ENCODE measurements around the gene GGA1. TPM values are rescaled to one million over a fixed set of nuclear protein-coding genes. Genes with fewer than 3 reads are reported as not detected.

Gene GGA1
- total RNA-seq, 4 donors from 2014 or later: 28.7 to 50.7 (median 33.9) TPM

DNA sequence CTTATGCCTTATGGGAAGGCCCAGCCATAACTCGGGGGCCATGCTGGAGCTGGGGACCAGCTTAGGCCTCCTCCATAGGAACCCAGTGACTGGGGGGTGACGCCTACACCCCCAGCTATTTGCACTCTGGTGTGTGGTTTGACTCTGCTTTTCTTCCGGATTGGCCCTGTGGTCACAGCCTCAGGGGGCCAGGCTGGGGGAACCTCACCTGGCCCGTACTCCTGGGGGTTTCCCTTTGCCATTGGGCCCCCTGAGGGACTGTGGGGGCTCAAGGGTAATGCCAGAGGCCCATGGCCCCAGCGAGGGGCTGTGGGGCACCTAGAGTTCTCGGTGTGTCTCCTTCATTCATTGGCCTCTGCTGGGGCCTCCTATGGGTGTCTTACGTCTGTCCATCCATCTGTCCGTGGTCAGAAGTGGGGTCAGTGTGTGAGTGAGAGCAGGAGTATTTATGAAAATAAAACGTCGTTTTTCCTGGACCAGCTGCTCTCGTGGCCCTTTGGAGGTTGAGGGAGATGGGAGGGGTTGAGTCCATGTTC is 24.5 kb downstream of the GGA1 start:
- DNase-seq (ENCODE audit: low spot score) (no peak), ATAC-seq (ENCODE audit: low FRiP score) (no peak)
- TF ChIP-seq, protein P1, sequence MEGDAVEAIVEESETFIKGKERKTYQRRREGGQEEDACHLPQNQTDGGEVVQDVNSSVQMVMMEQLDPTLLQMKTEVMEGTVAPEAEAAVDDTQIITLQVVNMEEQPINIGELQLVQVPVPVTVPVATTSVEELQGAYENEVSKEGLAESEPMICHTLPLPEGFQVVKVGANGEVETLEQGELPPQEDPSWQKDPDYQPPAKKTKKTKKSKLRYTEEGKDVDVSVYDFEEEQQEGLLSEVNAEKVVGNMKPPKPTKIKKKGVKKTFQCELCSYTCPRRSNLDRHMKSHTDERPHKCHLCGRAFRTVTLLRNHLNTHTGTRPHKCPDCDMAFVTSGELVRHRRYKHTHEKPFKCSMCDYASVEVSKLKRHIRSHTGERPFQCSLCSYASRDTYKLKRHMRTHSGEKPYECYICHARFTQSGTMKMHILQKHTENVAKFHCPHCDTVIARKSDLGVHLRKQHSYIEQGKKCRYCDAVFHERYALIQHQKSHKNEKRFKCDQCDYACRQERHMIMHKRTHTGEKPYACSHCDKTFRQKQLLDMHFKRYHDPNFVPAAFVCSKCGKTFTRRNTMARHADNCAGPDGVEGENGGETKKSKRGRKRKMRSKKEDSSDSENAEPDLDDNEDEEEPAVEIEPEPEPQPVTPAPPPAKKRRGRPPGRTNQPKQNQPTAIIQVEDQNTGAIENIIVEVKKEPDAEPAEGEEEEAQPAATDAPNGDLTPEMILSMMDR (IDR thresholded peaks at IDR 0.05): no peak

DNA sequence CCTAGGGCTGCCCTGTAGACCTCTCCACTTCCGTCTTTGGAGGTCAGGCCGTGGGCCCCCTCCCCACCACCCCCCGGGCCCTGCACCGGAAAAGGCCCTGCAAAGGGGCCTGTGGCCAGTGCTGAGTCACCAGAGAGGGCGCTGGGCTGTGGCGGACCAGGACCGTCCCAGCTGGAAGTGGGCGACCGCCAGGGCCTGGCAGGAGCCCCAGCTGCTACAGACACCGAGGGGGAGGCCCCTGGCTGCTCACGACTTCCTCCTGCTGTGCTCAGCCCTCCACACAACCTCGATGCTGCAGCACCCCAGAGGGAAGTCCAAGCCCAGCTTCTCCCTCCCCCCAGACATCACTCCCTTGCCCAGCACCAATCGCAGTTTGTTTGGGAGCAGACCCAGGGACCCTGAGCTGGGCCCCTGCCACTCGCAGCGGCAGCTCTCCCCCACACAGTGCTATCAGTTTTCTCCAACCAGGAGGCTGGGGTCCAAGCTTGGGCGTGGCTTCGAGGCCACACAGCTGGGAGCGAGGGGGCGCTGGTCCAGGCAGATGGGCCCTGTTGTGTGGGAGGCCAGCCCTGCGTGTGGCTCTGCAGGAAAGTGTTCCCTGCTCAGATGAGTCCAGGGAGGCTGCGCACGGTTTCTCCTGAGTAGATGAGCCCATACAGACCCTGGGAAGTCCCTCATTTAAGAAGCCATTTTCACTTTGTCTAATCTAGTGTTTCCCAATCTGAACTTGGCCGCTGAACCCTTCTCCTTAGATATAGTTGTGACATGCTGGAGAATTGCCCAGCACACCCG is 25.2 kb downstream of the GGA1 start:
- peak; percentile 41 for ATAC-seq (ENCODE audit: low FRiP score)
- no peak for DNase-seq (ENCODE audit: low spot score)
- TF ChIP-seq, protein P1 (IDR thresholded peaks at IDR 0.05): no peak

DNA sequence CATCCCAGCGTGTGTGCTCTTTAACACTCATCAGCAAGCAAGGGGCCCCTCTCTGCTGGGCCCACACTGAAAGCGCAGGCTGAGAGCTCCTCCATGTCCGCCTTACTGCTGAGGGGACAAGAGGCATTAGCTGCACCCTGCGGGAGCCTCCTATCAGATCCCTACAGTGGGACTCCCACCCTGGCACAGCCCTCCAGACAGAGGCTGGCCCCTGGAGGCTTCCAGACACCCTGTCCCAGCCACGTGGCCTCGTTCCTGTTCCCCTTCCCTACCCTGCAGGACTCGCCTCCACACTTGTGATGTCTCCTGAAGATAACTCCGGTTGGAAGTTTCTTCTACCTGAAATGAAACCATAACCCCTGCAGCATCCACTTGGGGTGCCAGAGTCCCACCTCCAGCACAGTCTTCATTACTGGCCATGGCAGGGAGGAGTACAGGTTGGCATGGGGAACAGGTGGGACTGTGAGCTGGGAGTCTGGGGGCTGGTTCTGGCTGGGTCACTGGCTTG is 25.8 kb downstream of the GGA1 start:
- ATAC-seq (ENCODE audit: low FRiP score) (no peak), DNase-seq (ENCODE audit: low spot score) (no peak)
- TF ChIP-seq, protein P1 (IDR thresholded peaks at IDR 0.05): no peak

DNA sequence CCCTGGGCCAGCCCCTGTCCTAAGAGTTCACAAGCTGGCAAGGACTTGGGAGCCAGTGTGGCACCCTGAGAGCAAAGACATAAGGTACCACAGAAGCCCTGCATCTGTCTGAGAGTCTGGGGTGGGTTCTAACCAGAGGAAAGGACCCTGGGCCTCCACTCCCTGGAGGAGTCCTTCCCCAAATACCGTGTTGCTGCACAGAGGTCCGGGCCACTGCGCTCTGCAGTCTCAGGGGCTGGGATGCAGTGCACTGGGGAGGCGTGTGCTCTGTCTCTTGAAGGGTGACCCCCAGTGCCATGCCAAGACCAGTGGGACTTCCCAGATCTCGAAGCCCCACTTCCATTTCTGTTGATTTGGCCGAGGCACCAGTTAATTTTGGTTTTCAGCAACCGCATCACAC is 26.5 kb downstream of the GGA1 start:
- TF ChIP-seq, protein P1 (IDR thresholded peaks at IDR 0.05): no peak
- DNase-seq (ENCODE audit: low spot score) (no peak), ATAC-seq (ENCODE audit: low FRiP score) (no peak)

DNA sequence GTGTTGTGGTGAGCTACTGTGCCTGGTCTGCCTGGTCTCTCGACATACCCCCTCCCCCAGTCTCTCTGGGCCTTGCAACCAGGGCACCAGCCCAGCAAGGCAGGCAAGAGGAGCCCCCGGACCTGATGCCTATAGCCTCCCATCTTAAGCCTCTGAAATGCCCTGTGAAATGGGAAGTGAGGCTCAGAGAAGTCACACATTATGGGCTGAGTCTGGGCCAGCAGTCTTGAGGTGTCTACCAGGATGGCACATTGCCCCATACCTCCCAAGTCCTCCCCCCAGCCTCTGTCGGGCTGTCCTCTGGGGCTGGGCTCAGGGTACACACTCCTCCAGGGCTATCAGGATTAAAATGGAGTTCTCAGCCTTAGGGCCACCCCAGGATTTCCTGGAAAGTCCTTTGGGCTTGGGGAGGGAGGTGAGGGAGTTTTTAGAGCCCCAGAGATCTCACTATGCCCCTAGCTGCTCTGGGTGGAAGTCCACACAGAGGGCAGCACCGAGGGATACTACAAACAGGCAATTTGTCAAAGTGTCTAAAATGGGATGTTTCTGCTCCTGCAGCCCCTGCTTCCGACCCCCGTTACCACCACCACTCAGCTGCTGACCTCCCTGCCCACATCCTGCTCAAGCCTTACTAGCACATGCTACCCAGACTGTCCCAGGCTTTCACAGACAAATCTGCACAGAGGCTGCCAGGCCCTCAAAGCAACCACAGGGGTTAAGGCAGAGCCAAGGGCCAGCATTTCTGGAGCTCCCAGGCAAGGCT is 27.7 kb downstream of the GGA1 start:
- TF ChIP-seq, protein P1 (IDR thresholded peaks at IDR 0.05): no peak
- DNase-seq (ENCODE audit: low spot score) (no peak), ATAC-seq (ENCODE audit: low FRiP score) (no peak)

DNA sequence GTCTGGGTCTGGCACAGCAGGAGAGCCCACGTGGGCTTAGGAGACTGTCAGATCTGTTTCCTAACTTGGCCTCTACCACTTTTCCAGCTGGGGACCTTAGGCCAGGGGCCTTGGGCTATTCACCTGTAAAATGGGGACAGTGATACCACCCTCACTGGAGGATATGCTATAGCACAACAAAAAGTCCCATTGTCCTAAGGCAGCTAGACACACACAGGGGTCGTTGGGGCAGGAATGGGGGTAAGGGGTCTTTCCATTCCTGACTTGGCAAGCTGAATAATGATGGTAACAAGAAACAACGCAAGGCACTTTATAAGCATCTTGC is 28.3 kb downstream of the GGA1 start:
- ATAC-seq (ENCODE audit: low FRiP score) (no peak), DNase-seq (ENCODE audit: low spot score) (no peak)
- TF ChIP-seq, protein P1 (IDR thresholded peaks at IDR 0.05): no peak
